HFFc6 (cell line): Measurements from ENCODE around the gene RIIAD1. TPM values are rescaled to one million over a fixed set of nuclear protein-coding genes. Genes with fewer than 3 reads are reported as not detected.

Source experiments
- DNase-seq: peaks from one replicate; pipeline ENCODE4 v3.0.0-alpha.2; 2018
- H3K27ac Mint-ChIP-seq: 2 replicates; pipeline ENCODE4 v1.8.0; 2020; ENCODE audit warnings: mild to moderate bottlenecking, mixed read lengths
- H3K27me3 Mint-ChIP-seq: 2 replicates; pipeline ENCODE4 v1.8.0; 2021; ENCODE audit warnings: mild to moderate bottlenecking, moderate library complexity, mixed read lengths; ENCODE audit not compliant: insufficient read depth
- H3K36me3 Mint-ChIP-seq: 2 replicates; pipeline ENCODE4 v1.8.0; 2021; ENCODE audit warnings: low read depth, mixed read lengths
- H3K4me1 Mint-ChIP-seq: 2 replicates; pipeline ENCODE4 v1.8.0; 2020; ENCODE audit warnings: low read depth, mixed read lengths
- H3K4me3 Mint-ChIP-seq: 2 replicates; pipeline ENCODE4 v1.8.0; 2020; ENCODE audit warnings: mild to moderate bottlenecking, moderate library complexity, mixed read lengths
- H3K9me3 Mint-ChIP-seq: 2 replicates; pipeline ENCODE4 v1.8.0; 2020; ENCODE audit warnings: mild to moderate bottlenecking, mixed read lengths
- total RNA-seq, 6 experiments: library from RNA; stranded (reverse); fragmentation: NEBNext Ultra II Directional; extraction: Animal tissue kit (Norgen Biotek cat#: 25700); gene quantifications; 2 replicates in 1 of 6; 3 replicates in 5 of 6; pipeline ENCODE4 v1.2.3, GENCODE V29; 2021
- TF ChIP-seq, protein P1 (sequence below): fragments of 200-600 bp; sonication (generic); IDR thresholded peaks from 2 replicates; pipeline ENCODE4 v1.5.0; 2021; ENCODE audit warnings: antibody characterized with exemption, mild to moderate bottlenecking

Gene RIIAD1
- total RNA-seq, 6 experiments from 2014 or later = not detected

DNA sequence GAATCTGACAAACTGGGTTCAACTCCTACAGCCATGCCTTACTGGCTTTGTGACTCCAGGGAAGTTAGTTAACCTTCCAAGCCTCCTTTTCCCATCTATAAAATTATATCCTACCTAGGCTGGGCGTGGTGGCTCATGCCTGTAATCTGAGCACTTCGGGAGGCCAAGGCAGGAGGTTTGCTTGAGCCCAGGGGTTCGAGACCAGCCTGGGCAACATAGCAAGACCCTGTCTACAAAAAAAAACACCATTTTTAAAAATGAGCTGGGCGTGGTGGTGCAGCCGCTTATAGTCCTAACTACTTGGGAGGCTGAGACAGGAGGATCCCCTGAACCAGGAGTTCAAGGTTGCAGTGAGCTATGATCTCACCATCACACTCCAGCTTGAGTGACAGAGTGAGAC, 19.8 kb upstream of the RIIAD1 start:
- Mint-ChIP-seq H3K27ac (no peak overlapping the region), H3K4me1 (no peaks in the 10 kb centered on the region), H3K4me3 (no peak overlapping the region), H3K36me3 (peaks cover 14% of the 10 kb centered on the region), H3K9me3 (no peaks in the 10 kb centered on the region), H3K27me3 (no peaks in the 10 kb centered on the region)
- no peak for DNase-seq
- TF ChIP-seq, protein P1, sequence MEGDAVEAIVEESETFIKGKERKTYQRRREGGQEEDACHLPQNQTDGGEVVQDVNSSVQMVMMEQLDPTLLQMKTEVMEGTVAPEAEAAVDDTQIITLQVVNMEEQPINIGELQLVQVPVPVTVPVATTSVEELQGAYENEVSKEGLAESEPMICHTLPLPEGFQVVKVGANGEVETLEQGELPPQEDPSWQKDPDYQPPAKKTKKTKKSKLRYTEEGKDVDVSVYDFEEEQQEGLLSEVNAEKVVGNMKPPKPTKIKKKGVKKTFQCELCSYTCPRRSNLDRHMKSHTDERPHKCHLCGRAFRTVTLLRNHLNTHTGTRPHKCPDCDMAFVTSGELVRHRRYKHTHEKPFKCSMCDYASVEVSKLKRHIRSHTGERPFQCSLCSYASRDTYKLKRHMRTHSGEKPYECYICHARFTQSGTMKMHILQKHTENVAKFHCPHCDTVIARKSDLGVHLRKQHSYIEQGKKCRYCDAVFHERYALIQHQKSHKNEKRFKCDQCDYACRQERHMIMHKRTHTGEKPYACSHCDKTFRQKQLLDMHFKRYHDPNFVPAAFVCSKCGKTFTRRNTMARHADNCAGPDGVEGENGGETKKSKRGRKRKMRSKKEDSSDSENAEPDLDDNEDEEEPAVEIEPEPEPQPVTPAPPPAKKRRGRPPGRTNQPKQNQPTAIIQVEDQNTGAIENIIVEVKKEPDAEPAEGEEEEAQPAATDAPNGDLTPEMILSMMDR = no peak

DNA sequence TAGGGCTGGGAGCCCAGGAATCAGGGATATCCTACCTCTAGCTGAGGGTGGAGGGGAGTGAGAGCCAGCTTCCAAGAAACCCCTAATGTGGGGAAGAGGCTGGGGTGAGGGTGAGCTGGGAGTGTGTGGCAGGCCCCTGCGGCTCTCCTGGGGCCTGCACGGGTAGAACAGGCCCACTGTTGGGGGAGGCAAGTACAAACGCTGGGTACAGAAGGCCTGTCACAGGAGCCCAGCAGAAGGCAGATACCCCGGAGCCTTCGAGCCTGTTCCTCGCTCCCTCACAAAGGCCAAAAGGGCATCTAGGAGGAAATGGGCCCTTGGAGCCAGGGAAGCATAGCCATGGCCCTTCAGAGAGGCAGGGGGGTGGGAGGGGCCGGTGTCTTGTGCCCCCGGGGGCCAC, 18.4 kb upstream of the RIIAD1 start:
- H3K27ac Mint-ChIP-seq = no peak overlapping the region
- H3K4me3 Mint-ChIP-seq = no peak overlapping the region
- TF ChIP-seq, protein P1 = no peak
- H3K36me3 Mint-ChIP-seq = peaks cover 14% of the 10 kb centered on the region
- no peaks in the 10 kb centered on the region for H3K4me1 Mint-ChIP-seq
- no peaks in the 10 kb centered on the region for H3K9me3 Mint-ChIP-seq
- peaks cover 4% of the 10 kb centered on the region for H3K27me3 Mint-ChIP-seq
- DNase-seq = no peak

DNA sequence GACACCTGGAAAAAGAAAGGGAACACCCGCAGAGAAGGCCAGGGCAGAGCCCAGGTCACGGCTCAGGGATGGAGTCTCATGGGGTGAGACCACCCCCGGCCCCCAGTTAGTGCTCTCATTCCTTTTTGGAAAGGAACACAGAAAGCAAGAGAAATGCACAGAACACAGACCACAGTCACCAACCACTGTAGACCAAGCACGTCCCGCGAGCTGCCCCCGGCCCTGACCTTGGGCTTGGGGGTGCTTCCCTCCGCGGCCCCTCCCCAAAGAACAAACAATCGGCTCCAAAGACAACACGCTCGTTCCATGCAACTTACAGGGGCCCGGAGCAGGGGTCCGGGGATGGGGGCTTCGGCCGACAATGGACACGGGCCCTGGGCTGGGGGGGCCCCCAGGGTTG, 17.5 kb upstream of the RIIAD1 start:
- Mint-ChIP-seq H3K4me3 (no peak overlapping the region), H3K9me3 (no peaks in the 10 kb centered on the region), H3K36me3 (peaks cover 14% of the 10 kb centered on the region), H3K27me3 (peaks cover 6% of the 10 kb centered on the region), H3K4me1 (no peaks in the 10 kb centered on the region), H3K27ac (no peak overlapping the region)
- TF ChIP-seq, protein P1 = no peak
- DNase-seq = no peak

DNA sequence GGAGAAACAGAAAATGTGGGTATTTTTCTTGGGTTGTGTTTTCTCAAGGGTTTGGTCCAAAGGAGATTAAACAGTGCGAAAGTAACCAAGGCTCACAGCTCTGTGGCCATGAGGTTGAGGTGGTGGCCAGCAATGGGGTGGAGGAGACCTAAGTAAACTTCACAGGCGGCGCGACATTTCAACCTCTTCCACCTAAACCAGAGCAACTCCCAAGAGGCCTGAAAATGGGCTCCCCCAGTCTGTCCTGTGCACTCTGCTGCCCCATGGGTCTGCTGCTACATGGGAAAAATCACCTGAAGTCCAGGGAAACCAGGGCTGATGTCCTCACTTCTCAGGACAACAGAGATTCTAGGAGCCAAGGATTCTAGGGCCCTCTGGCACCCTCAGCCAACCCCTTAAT, 17.1 kb upstream of the RIIAD1 start:
- H3K27me3 Mint-ChIP-seq = peaks cover 9% of the 10 kb centered on the region
- DNase-seq = no peak

DNA sequence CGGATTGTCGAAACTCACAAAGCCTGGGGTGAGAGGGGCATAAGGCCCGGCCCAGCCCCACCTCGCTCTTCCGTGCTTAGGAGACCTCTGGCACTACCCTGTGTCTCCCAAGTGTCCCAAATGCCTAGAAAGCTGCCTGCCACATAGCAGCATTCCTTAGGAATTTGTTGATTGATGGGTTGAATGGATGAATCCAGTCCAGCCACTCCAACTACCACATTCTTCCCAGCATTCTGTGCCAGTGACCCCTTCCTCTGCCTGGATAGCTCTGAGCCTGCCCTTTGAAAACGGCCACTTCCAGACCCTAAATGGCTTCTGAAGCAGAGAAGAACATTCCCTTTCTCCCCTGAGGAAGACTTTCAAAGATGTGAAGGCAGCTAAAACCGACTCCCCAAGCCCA, 16.2 kb upstream of the RIIAD1 start:
- DNase-seq = no peak
- peaks cover 13% of the 10 kb centered on the region for H3K27me3 Mint-ChIP-seq
- no peak overlapping the region for H3K27ac Mint-ChIP-seq
- H3K4me3 Mint-ChIP-seq = no peak overlapping the region
- TF ChIP-seq, protein P1 = no peak
- H3K4me1 Mint-ChIP-seq = no peaks in the 10 kb centered on the region
- H3K9me3 Mint-ChIP-seq = no peaks in the 10 kb centered on the region
- H3K36me3 Mint-ChIP-seq = peaks cover 4% of the 10 kb centered on the region; the same call in 1 of the 2 replicates

More for the DNA sequence above, 17.1 kb upstream of the RIIAD1 start:
- Mint-ChIP-seq H3K27ac (no peak overlapping the region), H3K9me3 (no peaks in the 10 kb centered on the region), H3K4me3 (no peak overlapping the region), H3K4me1 (no peaks in the 10 kb centered on the region), H3K36me3 (peaks cover 13% of the 10 kb centered on the region)
- TF ChIP-seq, protein P1 = no peak
